ENCODE data around the gene IRS2.

The IRS2 gene

DNA sequence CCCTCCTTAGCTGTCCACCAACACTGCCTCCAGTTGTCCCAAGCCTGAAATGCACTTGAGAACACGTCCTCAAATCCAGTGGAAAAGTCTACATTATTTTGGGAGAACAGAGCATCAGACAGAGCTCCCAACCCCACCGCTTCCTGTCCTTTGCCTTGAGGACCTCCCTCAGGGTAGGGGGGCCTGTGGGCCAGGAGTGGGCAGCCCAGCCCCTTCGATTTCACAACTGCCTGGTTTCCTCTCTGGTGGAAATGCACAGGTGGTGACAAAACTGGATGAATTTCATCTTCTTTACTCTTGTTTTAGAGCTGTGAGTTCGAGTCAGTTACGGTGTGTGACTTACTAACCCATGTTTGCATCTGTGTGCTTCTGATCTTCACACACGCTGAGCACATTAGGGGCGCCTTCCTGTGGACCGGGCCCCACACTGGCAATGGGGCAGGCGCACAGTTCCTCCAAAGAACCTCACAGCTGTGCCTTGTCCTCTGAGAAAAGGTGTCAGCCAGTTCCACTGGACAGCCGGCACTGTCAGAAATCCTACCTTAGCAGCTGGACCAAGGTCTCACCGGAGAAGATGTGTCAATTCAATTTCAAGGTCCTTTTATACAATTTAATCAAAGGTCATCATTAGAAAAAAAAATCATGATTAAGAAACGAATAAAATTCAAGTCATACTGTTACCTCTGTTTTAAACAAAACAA is 80.2 kb downstream of the IRS2 start:
- H3K4me3 ChIP-seq (ENCODE audit: control insufficient read depth, low read depth, low read length): no peak overlapping the region
- TF ChIP-seq, protein P1, sequence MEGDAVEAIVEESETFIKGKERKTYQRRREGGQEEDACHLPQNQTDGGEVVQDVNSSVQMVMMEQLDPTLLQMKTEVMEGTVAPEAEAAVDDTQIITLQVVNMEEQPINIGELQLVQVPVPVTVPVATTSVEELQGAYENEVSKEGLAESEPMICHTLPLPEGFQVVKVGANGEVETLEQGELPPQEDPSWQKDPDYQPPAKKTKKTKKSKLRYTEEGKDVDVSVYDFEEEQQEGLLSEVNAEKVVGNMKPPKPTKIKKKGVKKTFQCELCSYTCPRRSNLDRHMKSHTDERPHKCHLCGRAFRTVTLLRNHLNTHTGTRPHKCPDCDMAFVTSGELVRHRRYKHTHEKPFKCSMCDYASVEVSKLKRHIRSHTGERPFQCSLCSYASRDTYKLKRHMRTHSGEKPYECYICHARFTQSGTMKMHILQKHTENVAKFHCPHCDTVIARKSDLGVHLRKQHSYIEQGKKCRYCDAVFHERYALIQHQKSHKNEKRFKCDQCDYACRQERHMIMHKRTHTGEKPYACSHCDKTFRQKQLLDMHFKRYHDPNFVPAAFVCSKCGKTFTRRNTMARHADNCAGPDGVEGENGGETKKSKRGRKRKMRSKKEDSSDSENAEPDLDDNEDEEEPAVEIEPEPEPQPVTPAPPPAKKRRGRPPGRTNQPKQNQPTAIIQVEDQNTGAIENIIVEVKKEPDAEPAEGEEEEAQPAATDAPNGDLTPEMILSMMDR (conservative IDR thresholded peaks at IDR 0.05; ENCODE audit: control insufficient read depth, insufficient read depth, low read depth, low read length): no peak
- no peak for DNase-seq (ENCODE audit: low read depth)

DNA sequence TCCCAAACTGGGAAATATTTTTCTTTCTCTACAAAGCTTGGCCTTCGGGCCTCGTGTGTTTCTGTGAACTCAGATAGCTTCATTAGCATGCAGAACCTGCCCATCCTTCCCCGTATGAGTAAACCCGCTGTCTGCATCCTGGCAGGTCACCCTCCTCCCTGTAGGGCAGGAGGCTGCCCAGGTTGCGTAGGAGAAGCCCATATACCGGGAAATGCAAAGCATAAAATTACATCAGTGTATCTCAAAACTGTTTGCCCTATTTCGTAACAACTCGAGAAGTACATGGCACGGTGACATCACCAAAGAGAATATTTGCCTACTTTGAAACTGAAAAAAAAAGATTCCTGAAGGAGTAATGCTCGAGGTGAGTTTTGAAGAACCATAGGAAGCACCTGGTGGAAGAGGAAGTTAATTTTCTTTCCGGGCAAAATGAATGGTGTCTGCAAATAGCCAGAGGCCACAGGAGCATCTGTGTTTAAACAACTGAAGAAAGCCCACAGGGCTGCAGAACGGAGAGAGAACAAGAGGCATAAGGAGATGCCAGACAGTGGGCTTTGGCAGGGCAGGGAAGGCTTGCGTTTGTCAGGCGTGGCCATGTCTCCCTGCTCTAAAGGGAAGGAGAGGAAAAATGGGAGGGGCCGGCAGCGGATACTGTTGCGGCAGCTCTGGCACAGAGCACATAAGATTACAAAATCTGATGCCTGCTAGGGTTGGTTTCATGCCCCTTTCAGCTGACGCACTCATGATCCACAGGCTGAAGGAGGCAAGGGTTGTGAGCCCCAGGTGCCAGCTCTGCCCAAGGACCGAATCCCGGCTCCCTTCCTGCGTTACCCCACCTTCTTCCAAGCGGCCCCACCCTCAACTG is 81.4 kb downstream of the IRS2 start:
- no peak overlapping the region for H3K4me3 ChIP-seq (ENCODE audit: control insufficient read depth, low read depth, low read length)
- peak; percentile 27 for DNase-seq (ENCODE audit: low read depth)
- TF ChIP-seq, protein P1 (conservative IDR thresholded peaks at IDR 0.05; ENCODE audit: control insufficient read depth, insufficient read depth, low read depth, low read length): no peak

DNA sequence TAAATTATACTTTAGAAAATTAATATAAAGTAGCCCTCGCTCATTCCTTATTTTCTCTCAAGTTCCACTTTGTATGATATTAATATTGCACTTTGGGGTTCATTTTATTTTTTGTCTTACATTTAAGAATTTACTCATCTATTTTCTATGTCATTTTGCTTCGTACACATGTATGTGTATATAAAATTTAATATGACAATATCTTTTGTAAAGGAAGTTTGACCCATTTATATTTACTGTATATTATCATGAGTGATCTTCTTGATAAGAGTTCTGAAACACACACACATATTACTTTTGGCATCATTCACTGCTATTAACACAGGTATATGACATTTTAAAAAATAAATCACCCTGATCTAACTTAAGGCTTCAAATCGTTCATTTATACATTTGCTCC is 83.1 kb downstream of the IRS2 start:
- no peak for DNase-seq (ENCODE audit: low read depth)
- no peak overlapping the region for H3K4me3 ChIP-seq (ENCODE audit: control insufficient read depth, low read depth, low read length)
- TF ChIP-seq, protein P1 (conservative IDR thresholded peaks at IDR 0.05; ENCODE audit: control insufficient read depth, insufficient read depth, low read depth, low read length): no peak
